HepG2 (cell line): ENCODE results near the gene DRAP1. TPM values are rescaled to one million over a fixed set of nuclear protein-coding genes. Genes with fewer than 3 reads are reported as not detected.

Source experiments
- ATAC-seq: fragments of 200-7000 bp; cut with Tn5 transposase; 3 replicates; pipeline ENCODE4 v1.9.1; 2020; ENCODE audit warnings: mild to moderate bottlenecking, moderate library complexity
- BruUV-seq: library from RNA; stranded (reverse); fragments of 400-500 nt; replicated peaks from 2 replicates; lab custom pipeline; 2021; lab: Mats Ljungman, UMichigan
- CTCF ChIA-PET: fragments of 300-600 bp; formaldehyde crosslinking; extraction: SDS; loops from one replicate; lab custom pipeline; 2021; ENCODE audit warnings: low total read pairs, inconsistent platforms, low intra/inter-chr PET ratio; lab: Yijun Ruan, JAX
- POLR2A ChIA-PET: fragments of 350-600 bp; sonication (Branson Sonifier 250); formaldehyde crosslinking; loops from one replicate; lab custom pipeline; 2020; ENCODE audit warnings: antibody characterized with exemption, inconsistent platforms; lab: Yijun Ruan, JAX
- DNase-seq: peaks from one replicate; pipeline ENCODE4 v3.0.0-alpha.2; 2015; ENCODE audit warnings: low spot score
- FAIRE-seq: peaks from 3 replicates; lab custom pipeline; 2011; peaks lifted over from hg19 to GRCh38; lab: Jason Lieb, UNC
- H2AFZ ChIP-seq: one replicate; pipeline ENCODE4 v1.6.1; 2011; ENCODE audit warnings: low read length, inconsistent platforms
- H3K27ac ChIP-seq: fragments of 300-600 bp; 3 replicates; pipeline ENCODE4 v1.8.0; 2011; ENCODE audit warnings: mixed run types, mild to moderate bottlenecking, mixed read lengths, low read length, inconsistent platforms; ENCODE audit not compliant: insufficient read depth; ENCODE audit errors: extremely low read length
- H3K27me3 ChIP-seq, 2 experiments: fragments of 200-600 bp in 1 of 2; 2 replicates in 1 of 2; 3 replicates in 1 of 2; pipeline versions ENCODE4 v1.6.0 to v1.8.0; 2011; ENCODE audit warnings: low read length in 2 of 2, mild to moderate bottlenecking in 2 of 2, moderate library complexity in 2 of 2, inconsistent platforms in 1 of 2; ENCODE audit not compliant: insufficient read depth in 2 of 2, control insufficient read depth in 1 of 2
- H3K36me3 ChIP-seq, 2 experiments: fragments of 200-600 bp in 1 of 2; replicated peaks in 1 of 2; 2 replicates in 1 of 2; 3 replicates in 1 of 2; pipeline versions ENCODE4 v1.5.1 to v1.8.0; 2011; ENCODE audit warnings: low read length in 2 of 2, inconsistent platforms in 1 of 2; ENCODE audit not compliant: insufficient read depth in 2 of 2, control insufficient read depth in 1 of 2
- H3K4me1 ChIP-seq: 2 replicates; pipeline ENCODE4 v1.5.1; 2012; ENCODE audit warnings: low read length, inconsistent platforms; ENCODE audit not compliant: insufficient read depth
- H3K4me2 ChIP-seq: 2 replicates; pipeline ENCODE4 v1.6.0; 2011; ENCODE audit warnings: low read depth, low read length, inconsistent platforms
- H3K4me3 ChIP-seq, 3 experiments: fragments of 200-600 bp in 1 of 3; sonication (generic), shearing (Covaris generic) in 1 of 3; replicated peaks in 1 of 3; 2 replicates each; pipeline ENCODE4 v1.5.1; 2011 to 2016; ENCODE audit warnings: low read length in 3 of 3, inconsistent platforms in 2 of 3, low read depth in 2 of 3, mild to moderate bottlenecking in 2 of 3, control low read depth in 1 of 3, mixed read lengths in 1 of 3; ENCODE audit not compliant: insufficient read depth in 1 of 3
- H3K79me2 ChIP-seq: one replicate; pipeline ENCODE4 v1.6.1; 2011; ENCODE audit warnings: low read length, inconsistent platforms; ENCODE audit not compliant: insufficient read depth
- H3K9ac ChIP-seq: 2 replicates; pipeline ENCODE4 v1.6.0; 2011; ENCODE audit warnings: mild to moderate bottlenecking, low read depth, low read length, inconsistent platforms; ENCODE audit not compliant: insufficient read depth
- H3K9me3 ChIP-seq: 2 replicates; pipeline ENCODE4 v1.5.1; 2012; ENCODE audit warnings: mild to moderate bottlenecking, low read length
- H4K20me1 ChIP-seq: 2 replicates; pipeline ENCODE4 v1.6.0; 2011; ENCODE audit warnings: inconsistent platforms, mild to moderate bottlenecking, low read length, moderate library complexity; ENCODE audit not compliant: insufficient read depth
- FOXC1 ChIP-seq: sonication (generic); formaldehyde crosslinking; IDR thresholded peaks from 2 replicates; pipeline ENCODE4 v1.8.0; 2022; ENCODE audit warnings: mild to moderate bottlenecking, missing genetic modification reagents, borderline replicate concordance
- GTF3A ChIP-seq: sonication (generic); formaldehyde crosslinking; conservative IDR thresholded peaks from 2 replicates; pipeline ENCODE4 v1.4.0; 2020; ENCODE audit warnings: mild to moderate bottlenecking, missing genetic modification reagents
- RFXAP ChIP-seq: sonication (generic); formaldehyde crosslinking; IDR thresholded peaks from 2 replicates; pipeline ENCODE4 v1.4.0; 2020; ENCODE audit warnings: missing genetic modification reagents, borderline replicate concordance
- ZBTB25 ChIP-seq: IDR thresholded peaks from 2 replicates; pipeline ENCODE4 v1.6.1; 2018; ENCODE audit warnings: missing genetic modification reagents
- ZNF792 ChIP-seq: IDR thresholded peaks from 2 replicates; pipeline ENCODE4 v1.6.1; 2016
- WGBS: methylation state at CpG from one replicate; pipeline ENCODE4 v1.1.6; 2017; ENCODE audit warnings: low lambda C conversion rate; 5-methylcytosine and 5-hydroxymethylcytosine counted together
- in situ Hi-C: cut with HindIII; loops from 2 replicates; pipeline ENCODE4 v1.10.0; 2017; ENCODE audit warnings: low pct_unique_long_range_greater_than_20kb; ENCODE audit not compliant: extremely low pct_ligation_motif_present
- intact Hi-C: fragments of 100-400 bp; cut with micrococcal nuclease; formaldehyde crosslinking; loops from one replicate; pipeline ENCODE4 v1.10.0; 2022; ENCODE audit not compliant: unreplicated experiment
- polyA plus RNA-seq, 8 experiments: library from polyadenylated mRNA; depleted of rRNA in 3 of 8; stranded (reverse) in 7 of 8; unstranded in 1 of 8; fragments of >200 nt; fragmentation: Illumina TruSeq in 4 of 8; extraction: Trizol in 4 of 8; gene quantifications; 2 replicates each; pipeline versions ENCODE4 v1.2.1 to v1.2.3, GENCODE V29; 2011 to 2016; ENCODE audit warnings: low read depth in 4 of 8, missing spikeins in 1 of 8, mixed read lengths in 1 of 8; ENCODE audit not compliant: insufficient read depth in 1 of 8
- total RNA-seq, 5 experiments: library from RNA; depleted of rRNA; stranded (reverse); fragments of >200 nt; fragmentation: Illumina TruSeq; extraction: Trizol; gene quantifications; 2 replicates each; pipeline ENCODE4 v1.2.3, GENCODE V29; 2016; ENCODE audit warnings: low read depth in 1 of 5
- TF ChIP-seq, protein P1 (sequence below): sonication (generic); formaldehyde crosslinking; IDR thresholded peaks from 2 replicates; pipeline ENCODE4 v1.4.0; 2020; ENCODE audit warnings: missing genetic modification reagents

DRAP1 gene
- total and polyA plus RNA-seq, 2 of the 13 experiments (the other 11 are each of a cell fraction or from before 2014, with no cell fraction given), result 46.8 to 52.3 TPM

DNA sequence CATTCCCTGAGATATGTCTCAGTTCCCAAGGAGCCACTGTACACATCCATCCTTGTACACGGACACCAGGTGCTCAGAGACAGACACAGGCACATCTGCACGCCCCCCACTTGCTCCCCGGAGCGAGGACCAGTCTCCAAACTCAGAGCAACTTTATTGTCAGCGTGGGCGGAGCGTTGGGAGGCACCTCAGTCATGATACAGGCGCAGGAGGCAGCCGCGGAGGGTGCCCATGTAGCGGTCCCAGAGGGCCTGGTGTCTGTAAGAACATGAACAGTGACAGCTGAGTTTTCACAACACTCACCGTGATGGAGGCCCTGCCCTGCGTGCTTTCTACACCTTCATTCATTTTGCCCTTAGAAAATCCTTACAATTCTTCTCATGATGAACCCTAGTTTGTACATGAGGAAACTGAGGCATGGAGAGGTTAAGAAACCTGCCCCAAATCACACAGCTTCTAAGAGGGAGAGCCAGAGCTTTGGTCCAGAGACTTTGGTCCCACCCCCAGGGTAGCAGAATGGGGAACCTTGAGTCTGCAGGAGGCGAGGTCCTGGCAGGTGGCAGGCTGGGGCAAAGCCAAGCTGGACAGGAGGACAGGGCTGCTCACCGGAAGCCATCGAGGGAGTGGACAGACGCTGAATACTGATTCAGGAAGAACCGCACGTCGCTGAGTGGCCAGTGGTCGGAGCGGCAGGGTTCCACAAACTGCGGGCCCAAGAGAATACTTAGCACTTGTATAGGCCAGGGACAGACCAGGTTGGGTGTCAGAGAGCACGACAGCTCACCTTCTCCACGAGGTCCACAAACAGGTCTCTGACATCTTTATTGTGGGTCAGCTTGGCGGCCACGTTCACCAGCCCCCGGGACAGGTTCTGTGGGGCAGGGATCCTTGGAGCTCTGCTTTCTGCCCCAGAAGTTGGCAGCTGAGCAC, 35.2 kb upstream of the DRAP1 start:
- intact Hi-C loops (no loop called here), in situ Hi-C loops (loop anchor here (5.0 kb wide), 1 partner anchor 103 kb away; no protein-coding TSS in a partner anchor)
- Histone ChIP-seq H3K9me3 (no peaks in the 10 kb centered on the region), H3K27ac (no peak overlapping the region), H3K4me1 (peaks cover 42% of the 10 kb centered on the region), H3K36me3 (peaks cover 4 to 19% of the 10 kb centered on the region in 2 experiments; a peak in 4 of 5 replicates), H3K4me3 (no peak overlapping the region), H3K4me2 (no peak overlapping the region), H3K79me2 (no peaks in the 10 kb centered on the region), H3K9ac (no peak overlapping the region), H4K20me1 (no peaks in the 10 kb centered on the region), H2AFZ (no peak overlapping the region), H3K27me3 (no peaks in the 10 kb centered on the region; a peak in 1 of 5 replicates)
- TF ChIP-seq FOXC1 (CRISPR knock-in tag), result no peak
- TF ChIP-seq RFXAP (CRISPR knock-in tag), result no peak
- TF ChIP-seq ZNF792, result no peak
- no peak for TF ChIP-seq GTF3A (CRISPR knock-in tag)
- TF ChIP-seq, protein P1, sequence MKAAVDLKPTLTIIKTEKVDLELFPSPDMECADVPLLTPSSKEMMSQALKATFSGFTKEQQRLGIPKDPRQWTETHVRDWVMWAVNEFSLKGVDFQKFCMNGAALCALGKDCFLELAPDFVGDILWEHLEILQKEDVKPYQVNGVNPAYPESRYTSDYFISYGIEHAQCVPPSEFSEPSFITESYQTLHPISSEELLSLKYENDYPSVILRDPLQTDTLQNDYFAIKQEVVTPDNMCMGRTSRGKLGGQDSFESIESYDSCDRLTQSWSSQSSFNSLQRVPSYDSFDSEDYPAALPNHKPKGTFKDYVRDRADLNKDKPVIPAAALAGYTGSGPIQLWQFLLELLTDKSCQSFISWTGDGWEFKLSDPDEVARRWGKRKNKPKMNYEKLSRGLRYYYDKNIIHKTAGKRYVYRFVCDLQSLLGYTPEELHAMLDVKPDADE (CRISPR knock-in tag), result no peak
- TF ChIP-seq ZBTB25 (CRISPR knock-in tag), result no peak
- ATAC-seq (no peak), FAIRE-seq (no peak), DNase-seq (no peak)
- WGBS, result 87% methylated on average over 14 of the region's 28 CpGs
- CTCF ChIA-PET, result interaction anchor here (0.7 to 2.9 kb wide), 12 partner anchors 10 to 178 kb away, joined by 3 to 77 read pairs (median 5); partner anchors contain the start of genes FOSL1, KAT5, MUS81 and SART1
- POLR2A ChIA-PET, result interaction anchor here (0.6 to 1.7 kb wide), 8 partner anchors 10 to 140 kb away, joined by 3 to 11 read pairs (median 3); partner anchors contain the start of genes CFL1, FOSL1 and MUS81
- BruUV-seq, result no TSS peak
